GM10266 (cell line): Measurements from ENCODE around the gene ENTPD8.
"Not testable (repeated sequence)": the region's sequence is repeated elsewhere in the genome, so short reads cannot be mapped to it uniquely, and the experiment has no call there.

ENCODE experiments used
- DNase-seq: peaks from one replicate; pipeline ENCODE4 v3.0.0; 2012; ENCODE audit errors: extremely low spot score
- CTCF ChIP-seq: IDR thresholded peaks from 2 replicates; pipeline ENCODE4 v1.5.1; 2012; ENCODE audit warnings: mild to moderate bottlenecking, low read depth; ENCODE audit not compliant: control insufficient read depth, insufficient read depth; ENCODE audit errors: missing control alignments

Gene ENTPD8

DNA sequence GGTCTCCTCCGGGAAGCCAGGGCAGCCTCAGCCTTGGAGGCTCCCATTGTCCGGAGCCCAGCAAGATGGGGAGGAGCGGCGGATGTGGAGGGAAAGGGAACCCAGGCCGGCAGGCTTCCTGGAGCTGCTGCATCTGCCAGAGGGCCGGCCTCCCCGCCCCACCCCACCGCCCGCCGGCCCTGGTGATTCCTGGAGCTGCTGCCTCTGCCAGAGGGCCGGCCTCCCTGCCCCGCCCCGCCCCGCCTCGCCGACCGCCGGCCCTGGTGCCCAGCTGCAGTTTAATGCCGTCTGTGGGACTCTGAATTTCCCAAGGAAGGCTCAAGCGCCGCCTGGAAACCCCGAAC lies 49.8 kb downstream of the ENTPD8 start:
- TF ChIP-seq CTCF, result no peak
- DNase-seq, result no peak

DNA sequence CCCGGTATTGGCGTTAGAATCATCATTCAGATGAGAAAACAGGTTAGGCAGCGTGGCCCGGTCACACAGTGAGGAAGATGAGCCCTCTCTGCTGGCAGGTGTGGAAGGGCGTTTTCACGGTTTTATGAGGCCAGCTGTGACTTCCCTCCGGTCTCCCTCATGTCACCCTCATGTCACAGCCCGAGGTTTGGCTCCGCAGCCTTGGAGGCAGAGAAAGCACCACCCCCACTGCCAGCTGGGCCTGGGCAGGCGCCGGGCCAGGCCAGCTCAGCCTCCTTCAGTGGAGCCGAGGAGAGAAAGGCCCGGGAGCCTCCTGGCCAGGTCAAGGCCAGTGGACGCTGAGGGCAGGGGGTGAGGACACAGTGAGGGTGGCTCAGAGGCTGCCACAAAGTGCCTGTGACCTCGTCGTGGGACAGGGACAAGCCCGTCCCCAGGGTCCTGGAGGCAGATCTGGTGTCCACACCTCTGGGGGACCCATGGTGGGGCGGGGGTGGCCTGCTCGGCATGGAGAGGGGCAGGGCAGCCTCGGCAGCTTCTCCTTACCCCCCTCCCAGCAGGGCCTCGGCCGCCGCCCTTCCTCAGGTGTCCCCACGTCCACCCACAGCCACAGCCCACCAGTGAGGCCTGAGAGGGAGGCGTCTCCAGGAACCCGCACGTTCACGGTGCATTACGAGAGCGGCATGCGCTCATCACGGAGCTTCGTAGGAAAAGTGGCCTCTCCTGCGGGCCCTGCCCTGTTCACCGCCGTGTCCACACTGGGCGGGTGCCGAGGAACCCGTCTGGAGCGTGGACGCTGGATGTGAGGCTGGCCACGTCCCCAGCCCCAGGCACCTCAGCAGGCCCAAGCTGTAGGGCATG lies 50.4 kb downstream of the ENTPD8 start:
- DNase-seq, result no peak

DNA sequence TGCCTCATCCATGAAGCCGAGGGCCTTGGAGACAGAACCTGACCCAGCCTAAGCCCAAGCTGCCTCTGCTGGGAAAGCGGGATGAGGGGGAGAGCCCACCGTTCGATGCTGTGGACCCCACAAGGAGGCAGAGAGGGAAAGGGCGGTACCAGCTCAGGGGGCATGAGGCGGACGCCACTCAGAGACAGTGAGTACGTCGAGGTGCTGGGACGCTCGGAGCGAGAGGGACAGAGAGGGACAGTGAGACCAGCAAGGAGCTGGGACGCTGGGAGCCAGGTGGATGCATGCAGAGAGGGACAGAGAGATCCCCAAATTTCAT lies 51.8 kb downstream of the ENTPD8 start:
- TF ChIP-seq CTCF, result no peak
- DNase-seq, result no peak

More for the DNA sequence above, 50.4 kb downstream of the ENTPD8 start:
- no peak for TF ChIP-seq CTCF

DNA sequence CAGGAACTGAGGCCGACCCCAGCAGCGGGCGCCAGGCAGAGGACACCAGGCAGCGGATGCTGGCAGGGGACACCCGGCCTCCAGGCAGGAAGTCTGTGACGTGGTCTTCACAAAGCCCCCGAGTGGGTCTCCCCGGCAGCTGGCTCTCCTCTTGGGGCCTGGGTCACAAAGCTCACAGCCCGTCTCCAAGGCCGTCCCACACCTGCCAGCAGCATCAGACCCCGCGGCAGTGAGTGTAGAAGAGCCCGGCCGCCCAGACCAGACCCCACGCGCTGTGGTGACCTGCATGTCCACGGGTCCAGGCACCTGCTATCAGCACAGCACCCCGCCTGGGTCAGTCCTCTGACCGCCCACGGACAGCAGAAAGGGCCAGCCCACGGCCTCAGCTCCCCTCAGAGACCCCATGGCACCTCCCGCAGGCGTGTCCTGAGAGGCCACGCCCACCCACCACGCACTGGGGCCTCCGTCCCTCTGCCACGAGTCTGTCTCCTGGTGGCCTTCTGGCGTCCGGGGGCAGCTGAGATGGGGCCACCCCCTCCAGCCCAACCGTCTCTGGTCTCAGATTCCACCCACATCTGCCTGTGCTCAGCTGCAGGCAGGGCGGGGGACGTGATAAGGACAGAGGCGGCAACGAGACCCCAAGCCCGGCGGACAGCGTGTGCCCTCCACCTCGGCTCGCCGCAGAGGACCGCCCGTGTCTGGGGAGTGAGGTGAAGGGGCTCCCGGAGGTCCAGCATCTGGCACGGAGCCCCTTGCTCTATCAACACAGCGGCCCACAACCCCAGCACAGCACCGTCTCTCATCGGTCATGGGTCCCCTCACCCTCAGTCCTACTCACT lies 52.3 kb downstream of the ENTPD8 start:
- no peak for DNase-seq
- TF ChIP-seq CTCF, result no peak

GRCh38 chr9:137387891-137388560 lies 53.1 kb downstream of the ENTPD8 start:
- TF ChIP-seq CTCF, result no peak
- DNase-seq, result no peak

DNA sequence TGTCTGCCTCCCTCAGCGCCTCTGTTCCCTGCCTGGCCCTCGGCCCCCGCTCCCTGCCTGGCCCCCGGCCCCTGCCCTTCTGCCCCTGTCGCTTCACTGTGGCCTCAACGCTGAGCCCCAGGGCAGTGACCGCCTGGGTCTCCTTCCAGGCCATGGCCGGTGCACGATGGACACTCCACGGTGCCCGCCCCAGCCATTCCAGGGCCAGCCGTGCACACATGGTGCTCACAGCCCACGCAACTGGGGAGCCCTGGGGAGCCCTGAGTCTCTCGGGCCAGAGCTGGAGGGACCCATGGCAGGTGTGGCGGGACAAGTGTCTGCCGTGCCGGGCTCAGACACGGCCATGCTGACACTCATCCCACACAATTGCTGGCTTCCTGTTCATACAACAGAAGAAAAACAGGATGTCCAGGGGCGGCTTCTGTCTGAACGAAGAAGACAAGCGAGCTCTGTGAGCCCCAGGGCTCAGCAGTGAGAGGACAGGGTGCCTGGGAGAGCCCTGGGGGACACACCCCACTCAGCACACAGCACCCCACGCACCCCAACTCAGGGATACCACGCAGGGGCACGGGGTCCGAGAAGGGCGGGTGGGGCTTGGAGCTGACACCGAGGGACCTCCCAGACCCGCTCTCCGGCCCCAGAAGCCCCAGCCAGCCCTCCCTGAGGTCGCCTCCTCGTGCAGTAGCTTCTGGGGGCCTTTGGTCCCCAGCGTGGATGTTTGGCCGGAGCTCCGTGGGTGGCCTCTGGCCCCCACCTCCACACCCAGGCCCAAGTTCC lies 53.9 kb downstream of the ENTPD8 start:
- no peak for DNase-seq
- TF ChIP-seq CTCF, result no peak

DNA sequence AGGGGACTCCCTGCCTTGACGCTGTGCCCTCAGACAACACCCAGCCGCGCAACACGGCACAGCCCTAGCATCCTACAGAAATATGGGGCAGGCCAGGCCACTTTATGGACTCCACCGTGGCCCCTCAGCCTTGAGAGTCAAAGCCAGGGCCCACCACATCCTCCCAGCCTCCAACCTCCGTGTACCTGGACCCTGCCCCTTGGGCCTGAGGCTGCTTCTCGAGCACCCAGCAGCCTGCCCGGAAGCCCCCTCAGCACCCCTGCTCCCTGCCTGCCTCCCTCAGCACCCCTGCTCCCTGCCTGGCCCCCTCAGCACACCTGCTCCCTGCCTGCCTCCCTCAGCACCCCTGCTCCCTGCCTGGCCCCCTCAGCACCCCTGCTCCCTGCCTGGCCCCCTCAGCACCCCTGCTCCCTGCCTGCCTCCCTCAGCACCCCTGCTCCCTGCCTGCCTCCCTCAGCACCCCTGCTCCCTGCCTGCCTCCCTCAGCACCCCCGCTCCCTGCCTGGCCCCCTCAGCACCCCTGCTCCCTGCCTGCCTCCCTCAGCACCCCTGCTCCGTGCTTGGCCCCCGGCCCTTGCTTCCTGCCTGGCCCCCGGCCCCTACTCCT lies 54.5 kb downstream of the ENTPD8 start:
- DNase-seq, result not testable (repeated sequence)
